SW480 (cell line): ENCODE data around the gene AGA.

Experiments used
- DNase-seq: peaks from one replicate; pipeline ENCODE4 v3.0.0-alpha.2; 2016; ENCODE audit warnings: low spot score

AGA gene

GRCh38 chr4:177385576-177386277, 56.5 kb downstream of the AGA start:
- DNase-seq = no peak

- DNase-seq = no peak
These were observed 57.3 kb downstream of the AGA start for GRCh38 chr4:177384856-177385397.

- DNase-seq = no peak
These were observed 60.4 kb downstream of the AGA start for GRCh38 chr4:177381762-177382310.
